H1 (cell line): ENCODE measurements around the gene KCNQ1. TPM values are rescaled to one million over a fixed set of nuclear protein-coding genes. Genes with fewer than 3 reads are reported as not detected.

Experiments used
- CTCF ChIA-PET: fragments of 300-600 bp; sonication (Branson Sonifier 250); formaldehyde crosslinking; loops from one replicate; lab custom pipeline; 2021; ENCODE audit not compliant: partially characterized antibody; lab: Charles Lee
- POLR2A ChIA-PET: fragments of 300-600 bp; sonication (Branson Sonifier 250); formaldehyde crosslinking; loops from one replicate; lab custom pipeline; 2021; ENCODE audit warnings: inconsistent platforms; ENCODE audit not compliant: partially characterized antibody; lab: Charles Lee
- DNase-seq, 2 experiments: peaks; one replicate each; pipeline versions ENCODE4 v3.0.0 to v3.0.0-alpha.2; 2010 to 2022; ENCODE audit warnings: low spot score in 2 of 2, low read depth in 1 of 2, mixed read lengths in 1 of 2
- FAIRE-seq: peaks from 2 replicates; lab custom pipeline; 2011; peaks lifted over from hg19 to GRCh38; lab: Jason Lieb, UNC
- H2AFZ ChIP-seq: 2 replicates; pipeline ENCODE4 v1.8.1; 2012; ENCODE audit warnings: low read length, inconsistent platforms
- H2AK5ac ChIP-seq: 2 replicates; pipeline ENCODE4 v1.6.1; 2013; ENCODE audit warnings: low read depth, low read length
- H2BK120ac ChIP-seq: replicated peaks from 2 replicates; pipeline ENCODE3; 2013; ENCODE audit warnings: low read depth, low read length, inconsistent platforms
- H2BK12ac ChIP-seq: 2 replicates; pipeline ENCODE4 v1.6.1; 2013; ENCODE audit warnings: low read depth, low read length
- H2BK15ac ChIP-seq: 2 replicates; pipeline ENCODE4 v1.6.1; 2013; ENCODE audit warnings: low read length
- H2BK20ac ChIP-seq: 2 replicates; pipeline ENCODE4 v1.6.1; 2013; ENCODE audit warnings: low read length
- H2BK5ac ChIP-seq: 2 replicates; pipeline ENCODE4 v1.6.1; 2013; ENCODE audit warnings: low read depth, low read length
- H3K14ac ChIP-seq: 2 replicates; pipeline ENCODE4 v1.6.1; 2013; ENCODE audit warnings: inconsistent platforms; ENCODE audit not compliant: insufficient read length
- H3K18ac ChIP-seq: 2 replicates; pipeline ENCODE4 v1.6.1; 2013; ENCODE audit warnings: low read length; ENCODE audit errors: extremely low read depth
- H3K23ac ChIP-seq: 2 replicates; pipeline ENCODE4 v1.6.1; 2013; ENCODE audit warnings: inconsistent platforms; ENCODE audit not compliant: insufficient read length
- H3K23me2 ChIP-seq: 2 replicates; pipeline ENCODE4 v1.6.1; 2013; ENCODE audit warnings: low read depth, low read length
- H3K27ac ChIP-seq: 2 replicates; pipeline ENCODE4 v1.6.1; 2011; ENCODE audit warnings: low read depth, low read length, inconsistent platforms
- H3K27me3 ChIP-seq, 4 experiments: replicated peaks in 1 of 4; 1 replicate in 1 of 4; 2 replicates in 3 of 4; pipeline versions ENCODE4 v1.6.1 to v1.8.1; 2011 to 2013; ENCODE audit warnings: low read length in 3 of 4, mild to moderate bottlenecking in 3 of 4, inconsistent platforms in 2 of 4, mixed read lengths in 2 of 4, moderate library complexity in 1 of 4; ENCODE audit not compliant: control insufficient read depth in 3 of 4, insufficient read depth in 3 of 4; ENCODE audit errors: extremely low read depth in 1 of 4
- H3K36me3 ChIP-seq, 4 experiments: 2 replicates each; pipeline versions ENCODE4 v1.6.1 to v1.8.1; 2011 to 2013; ENCODE audit warnings: mild to moderate bottlenecking in 4 of 4, low read length in 3 of 4, moderate library complexity in 2 of 4, control low read depth in 1 of 4, inconsistent platforms in 1 of 4; ENCODE audit not compliant: insufficient read depth in 4 of 4, control insufficient read depth in 2 of 4
- H3K4ac ChIP-seq: replicated peaks from 2 replicates; pipeline ENCODE3; 2013; ENCODE audit warnings: low read length, low read depth, mixed read lengths, inconsistent platforms; ENCODE audit not compliant: insufficient read length
- H3K4me1 ChIP-seq, 4 experiments: replicated peaks in 1 of 4; 1 replicate in 1 of 4; 2 replicates in 3 of 4; pipeline versions ENCODE4 v1.6.1 to v1.8.1; 2011 to 2013; ENCODE audit warnings: low read length in 3 of 4, inconsistent platforms in 2 of 4, mixed read lengths in 1 of 4; ENCODE audit not compliant: insufficient read depth in 4 of 4, control insufficient read depth in 3 of 4
- H3K4me2 ChIP-seq, 2 experiments: 2 replicates each; pipeline versions ENCODE4 v1.6.1 to v1.8.1; 2011 to 2013; ENCODE audit warnings: low read depth in 2 of 2, low read length in 2 of 2, control low read depth in 1 of 2, inconsistent platforms in 1 of 2, mild to moderate bottlenecking in 1 of 2; ENCODE audit not compliant: insufficient read depth in 1 of 2
- H3K4me3 ChIP-seq, 4 experiments: fragments of 200-600, 300-600 bp in 1 of 4; sonication (generic), shearing (Covaris generic), sonication (Bioruptor Twin) in 1 of 4; 2 replicates each; pipeline versions ENCODE4 v1.5.1 to v1.8.1; 2011 to 2016; ENCODE audit warnings: low read length in 4 of 4, low read depth in 3 of 4, control low read depth in 2 of 4, inconsistent platforms in 2 of 4, mild to moderate bottlenecking in 2 of 4, mixed read lengths in 1 of 4, moderate library complexity in 1 of 4; ENCODE audit not compliant: insufficient read depth in 2 of 4; ENCODE audit errors: extremely low read depth in 1 of 4
- H3K56ac ChIP-seq: replicated peaks from 2 replicates; pipeline ENCODE3; 2013; ENCODE audit warnings: low read depth, mild to moderate bottlenecking, mixed read lengths, low read length, inconsistent platforms; ENCODE audit not compliant: insufficient read length
- H3K79me1 ChIP-seq: 2 replicates; pipeline ENCODE4 v1.6.1; 2013; ENCODE audit warnings: low read depth, low read length, control low read depth
- H3K79me2 ChIP-seq, 2 experiments: 2 replicates each; pipeline versions ENCODE4 v1.6.1 to v1.8.1; 2012 to 2013; ENCODE audit warnings: low read length in 2 of 2, mild to moderate bottlenecking in 2 of 2, inconsistent platforms in 1 of 2; ENCODE audit not compliant: insufficient read depth in 2 of 2, control insufficient read depth in 1 of 2
- H3K9ac ChIP-seq, 4 experiments: replicated peaks in 1 of 4; 1 replicate in 1 of 4; 2 replicates in 3 of 4; pipeline versions ENCODE4 v1.6.1 to v1.8.1; 2011 to 2013; ENCODE audit warnings: low read depth in 3 of 4, low read length in 3 of 4, control low read depth in 2 of 4, mild to moderate bottlenecking in 2 of 4, moderate library complexity in 2 of 4, inconsistent platforms in 1 of 4; ENCODE audit errors: extremely low read depth in 1 of 4
- H3K9me3 ChIP-seq, 2 experiments: 2 replicates each; pipeline versions ENCODE4 v1.6.1 to v1.8.1; 2012 to 2013; ENCODE audit warnings: mild to moderate bottlenecking in 2 of 2, moderate library complexity in 2 of 2, control low read depth in 1 of 2, inconsistent platforms in 1 of 2, low read depth in 1 of 2, low read length in 1 of 2, mixed read lengths in 1 of 2; ENCODE audit not compliant: insufficient read depth in 2 of 2
- H4K20me1 ChIP-seq, 2 experiments: replicated peaks in 1 of 2; 2 replicates each; pipeline versions ENCODE3 to v1.8.1; 2011 to 2013; ENCODE audit warnings: inconsistent platforms in 2 of 2, low read length in 2 of 2, mild to moderate bottlenecking in 1 of 2; ENCODE audit not compliant: insufficient read depth in 2 of 2, control insufficient read depth in 1 of 2
- H4K5ac ChIP-seq: 2 replicates; pipeline ENCODE4 v1.6.1; 2013; ENCODE audit warnings: low read length, low read depth, mixed read lengths, inconsistent platforms; ENCODE audit not compliant: insufficient read length
- H4K8ac ChIP-seq: 2 replicates; pipeline ENCODE4 v1.8.0; 2013; ENCODE audit warnings: mild to moderate bottlenecking, moderate library complexity, low read length, inconsistent platforms; ENCODE audit not compliant: insufficient read depth; ENCODE audit errors: extremely low read depth
- H4K91ac ChIP-seq: replicated peaks from 2 replicates; pipeline ENCODE3; 2013; ENCODE audit warnings: low read length, mixed read lengths, inconsistent platforms; ENCODE audit not compliant: insufficient read length
- CBX8 ChIP-seq: fragments of 300-800, 300-1000 bp; sonication (generic); IDR thresholded peaks from 2 replicates; pipeline ENCODE4 v1.7.1; 2016; ENCODE audit warnings: low read depth, low read length, borderline replicate concordance
- CTCF ChIP-seq, 3 experiments: IDR thresholded peaks; 1 replicate in 2 of 3; 2 replicates in 1 of 3; pipeline versions ENCODE4 v1.5.1 to v1.6.1; 2011; ENCODE audit warnings: low read length in 3 of 3, mild to moderate bottlenecking in 3 of 3, inconsistent platforms in 2 of 3, low read depth in 1 of 3, moderate library complexity in 1 of 3; ENCODE audit not compliant: insufficient read depth in 1 of 3; ENCODE audit errors: control extremely low read depth in 1 of 3
- RAD21 ChIP-seq, 2 experiments: IDR thresholded peaks in 1 of 2; conservative IDR thresholded peaks in 1 of 2; 2 replicates each; pipeline ENCODE4 v1.6.1; 2011; ENCODE audit warnings: low read depth in 2 of 2, low read length in 2 of 2, improper control_type of control experiment in 1 of 2, inconsistent platforms in 1 of 2, mild to moderate bottlenecking in 1 of 2, moderate library complexity in 1 of 2
- WGBS, 2 experiments: shearing (Covaris generic) in 1 of 2; methylation state at CpG; one replicate each; pipeline versions ENCODE4 v1.1.6 to v1.1.7; 2013 to 2015; ENCODE audit warnings: low lambda C conversion rate in 2 of 2, mixed read lengths in 2 of 2, inconsistent platforms in 1 of 2, low coverage in 1 of 2, missing lambda C conversion rate in 1 of 2; ENCODE audit not compliant: insufficient replicate concordance in 2 of 2, insufficient coverage in 1 of 2, insufficient read length in 1 of 2; ENCODE audit errors: extremely low coverage in 1 of 2, missing lambda C conversion rate in 1 of 2; 5-methylcytosine and 5-hydroxymethylcytosine counted together
- polyA plus RNA-seq, 7 experiments: library from polyadenylated mRNA; depleted of rRNA in 3 of 7; stranded (reverse) in 5 of 7; unstranded in 2 of 7; fragments of >200 nt in 5 of 7; fragments of 200-250 nt in 2 of 7; gene quantifications; 1 replicate in 5 of 7; 2 replicates in 1 of 7; 4 replicates in 1 of 7; pipeline versions ENCODE4 v1.2.1 to v1.2.3, GENCODE V29; 2011 to 2013; ENCODE audit warnings: missing spikeins in 2 of 7, mixed read lengths in 2 of 7
- total RNA-seq: library from RNA; stranded (reverse); fragmentation: NEBNext Ultra II Directional; extraction: Animal tissue kit (Norgen Biotek cat#: 25700); gene quantifications from 2 replicates; pipeline ENCODE4 v1.2.1, GENCODE V29; 2021

The KCNQ1 gene
- total and polyA plus RNA-seq, 2 of the 8 experiments (the other 6 are each of a cell fraction or from before 2014, with no cell fraction given), result 1.9 to 2.0 TPM

GRCh38 chr11:2473361-2474058 lies 28.7 kb downstream of the KCNQ1 start:
- Histone ChIP-seq H3K27me3 (peaks cover 0 to 26% (median 18%) of the 10 kb centered on the region in 4 experiments; a peak in 6 of 7 replicates), H3K9me3 (no peaks in the 10 kb centered on the region), H2BK5ac (no peak overlapping the region), H4K91ac (no peak overlapping the region), H3K4me1 (no peaks in the 10 kb centered on the region), H4K5ac (no peak overlapping the region), H2BK12ac (no peak overlapping the region), H3K27ac (no peak overlapping the region), H3K79me1 (no peaks in the 10 kb centered on the region), H3K18ac (no peak overlapping the region), H3K4me2 (no peak overlapping the region), H4K20me1 (peaks cover 0 to 9% of the 10 kb centered on the region in 2 experiments), H4K8ac (no peak overlapping the region), H3K56ac (no peak overlapping the region), H3K23ac (no peak overlapping the region), H3K9ac (no peak overlapping the region), H2AFZ (no peak overlapping the region), H2BK15ac (no peak overlapping the region), H3K23me2 (no peaks in the 10 kb centered on the region; the same call in 1 of the 2 replicates), H2AK5ac (no peak overlapping the region), H3K36me3 (no peaks in the 10 kb centered on the region), H3K4me3 (no peak overlapping the region), H3K79me2 (no peaks in the 10 kb centered on the region), H3K14ac (no peak overlapping the region), H2BK120ac (no peak overlapping the region), H3K4ac (no peak overlapping the region), H2BK20ac (no peak overlapping the region)
- TF ChIP-seq CBX8, result no peak
- TF ChIP-seq CTCF (IDR thresholded peaks at IDR 0.05; ENCODE audit: control extremely low read depth in 1 of 3, insufficient read depth in 1 of 3, low read depth in 1 of 3, low read length in 3 of 3), result peak in 2 of 3 experiments; percentile 7 to 31; a peak in 2 of 4 replicates
- peak in 1 of 2 experiments; percentile 10; a peak in 1 of 4 replicates for TF ChIP-seq RAD21 (IDR thresholded peaks at IDR 0.05 in 1 of 2, conservative IDR thresholded peaks at IDR 0.05 in 1 of 2; ENCODE audit: low read depth in 2 of 2, low read length in 2 of 2)
- ChIA-PET POLR2A (no interaction called here), CTCF (interaction anchor here (1.0 to 1.7 kb wide), 4 partner anchors 53 to 415 kb away, joined by 3 to 7 read pairs (median 4); no protein-coding TSS in a partner anchor)
- FAIRE-seq (no peak), DNase-seq (no peak)
- 79% methylated on average over 26 of the region's 27 CpGs; no CpG with 5 or more reads in 1 of the 2 experiments for WGBS, 2 experiments
